Inflammatory macrophage treated with lipopolysaccharide for 4 hours (primary cell): ENCODE data around the gene MOB1A.
"Not testable (repeated sequence)": the region's sequence is repeated elsewhere in the genome, so short reads cannot be mapped to it uniquely, and the experiment has no call there.

Experiments
- DNase-seq: peaks from one replicate; pipeline ENCODE4 v3.0.0-alpha.2; 2020

Gene MOB1A

GRCh38 chr2:74148457-74149246 lies 30.0 kb downstream of the MOB1A start:
- no peak for DNase-seq

- peak; percentile 86 for DNase-seq
Measured at GRCh38 chr2:74147727-74148456, 30.8 kb downstream of the MOB1A start, which contains the start of gene BOLA3. TSS of gene BOLA3 (minus strand) at chr2:74147912. CDS start at chr2:74147874, 38 bp downstream.

GRCh38 chr2:74146929-74147726 lies 31.6 kb downstream of the MOB1A start:
- peak; percentile 71 for DNase-seq

GRCh38 chr2:74142340-74142739 lies 36.3 kb downstream of the MOB1A start:
- DNase-seq, result no peak

- no peak for DNase-seq
Measured at GRCh38 chr2:74138600-74139323, 39.9 kb downstream of the MOB1A start.

GRCh38 chr2:74137651-74138599 lies 40.8 kb downstream of the MOB1A start:
- no peak for DNase-seq

GRCh38 chr2:74131901-74132300 lies 46.8 kb downstream of the MOB1A start:
- DNase-seq, result no peak

GRCh38 chr2:74130211-74130995 lies 48.3 kb downstream of the MOB1A start:
- no peak for DNase-seq

GRCh38 chr2:74128206-74128605 lies 50.5 kb downstream of the MOB1A start:
- DNase-seq, result no peak

- not testable (repeated sequence) for DNase-seq
Measured at GRCh38 chr2:74123955-74124354, 54.7 kb downstream of the MOB1A start.

- DNase-seq, result not testable (repeated sequence)
Measured at GRCh38 chr2:74121846-74122245, 56.8 kb downstream of the MOB1A start.

GRCh38 chr2:74119912-74120825 lies 58.5 kb downstream of the MOB1A start:
- peak; percentile 88 for DNase-seq

- peak; percentile 43 for DNase-seq
Measured at GRCh38 chr2:74119339-74119738, 59.3 kb downstream of the MOB1A start.

- no peak for DNase-seq
Measured at GRCh38 chr2:74111380-74111779, 67.3 kb downstream of the MOB1A start.

GRCh38 chr2:74110537-74110936 lies 68.1 kb downstream of the MOB1A start:
- DNase-seq, result no peak

- no peak for DNase-seq
Measured at GRCh38 chr2:74109551-74109950, 69.1 kb downstream of the MOB1A start.

- no peak for DNase-seq
Measured at GRCh38 chr2:74107071-74107470, 71.6 kb downstream of the MOB1A start.

- no peak for DNase-seq
Measured at GRCh38 chr2:74105413-74105812, 73.3 kb downstream of the MOB1A start.

GRCh38 chr2:74104839-74105238 lies 73.8 kb downstream of the MOB1A start:
- DNase-seq, result no peak
